Endometrium (tissue), 2 donors: ENCODE data around the gene SLC52A1.
A peak's percentile ranks its signal among the peaks of the same experiment; 100 is the strongest.
"Not testable (repeated sequence)": the region's sequence is repeated elsewhere in the genome, so short reads cannot be mapped to it uniquely, and the experiment has no call there.

ENCODE experiments used
- FAIRE-seq: peaks from 2 replicates; lab custom pipeline; 2012; peaks lifted over from hg19 to GRCh38; lab: Jason Lieb, UNC
- donor health status: control.
- donor health status: control.

The SLC52A1 gene

GRCh38 chr17:5035315-5035714 lies at the start of gene SLC52A1:
TSS of gene SLC52A1 (minus strand) at chr17:5035426. CDS start at chr17:5034606, 820 bp downstream.
- no peak for FAIRE-seq

DNA sequence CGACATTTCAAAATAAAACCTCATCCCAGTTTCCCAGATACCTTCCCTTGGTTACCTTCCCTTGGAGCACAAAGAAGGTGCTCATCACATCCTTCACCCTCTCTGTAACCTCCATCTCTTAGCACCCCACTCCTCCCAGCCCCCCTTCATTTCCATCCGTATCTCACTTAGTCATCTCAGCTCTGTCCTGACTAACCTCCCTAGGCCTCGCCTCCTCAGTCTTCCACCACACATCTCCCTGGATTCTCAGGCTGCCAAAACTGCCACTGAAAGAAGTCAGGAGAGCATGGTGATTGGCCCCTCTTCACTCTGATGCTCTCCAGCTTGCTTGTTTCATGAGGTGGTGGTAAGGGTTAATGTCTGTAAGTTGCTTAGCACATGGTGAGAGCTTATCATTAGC lies 45.4 kb upstream of the SLC52A1 start:
- no peak for FAIRE-seq

DNA sequence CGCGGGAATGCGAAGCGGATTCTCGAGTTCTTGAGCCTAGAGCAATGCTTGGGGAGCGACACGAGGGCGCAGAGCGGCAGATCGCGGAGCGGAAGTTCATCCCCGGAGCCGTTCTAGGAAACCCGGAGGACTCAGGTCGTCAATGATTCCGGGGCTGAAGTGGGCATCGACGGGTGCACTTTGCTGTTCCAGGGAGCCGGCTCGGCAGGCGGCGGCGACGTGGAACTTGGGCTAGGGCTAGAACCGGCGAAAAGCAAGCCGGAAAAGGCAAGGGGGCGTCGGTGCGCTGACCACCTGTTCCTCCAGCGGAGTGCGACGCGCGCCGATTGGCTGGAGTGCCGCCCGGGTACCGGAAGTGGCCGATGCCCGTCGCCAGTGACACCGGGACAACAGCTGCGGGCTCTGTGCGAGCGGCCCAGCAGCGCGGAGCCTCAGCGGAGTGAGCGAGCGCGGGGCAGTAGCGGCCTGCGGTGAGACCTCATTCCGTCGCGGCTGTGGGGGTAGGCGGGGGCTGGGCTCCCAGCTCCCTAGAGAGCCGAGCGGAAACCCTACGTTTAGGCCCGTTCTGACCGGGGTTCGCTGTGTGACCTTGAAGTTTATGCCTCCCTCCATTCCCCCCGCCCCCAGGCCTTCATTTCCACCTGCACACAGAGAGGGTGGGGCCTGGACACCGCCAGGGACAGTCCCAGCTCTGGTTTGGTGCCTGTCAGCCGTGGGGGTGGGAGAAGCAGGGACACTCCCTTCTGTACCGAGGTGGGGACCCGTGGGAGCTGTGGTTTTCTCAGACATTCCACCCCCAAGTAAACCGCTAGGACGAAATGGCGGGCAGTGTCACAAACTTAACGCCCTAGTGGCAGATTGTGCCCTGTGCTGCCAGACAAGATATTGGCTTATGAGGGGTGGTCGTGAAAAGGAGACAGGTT lies 43.1 kb upstream of the SLC52A1 start, which contains the start of gene ZFP3:
ZFP3 (plus strand) TSS at position 362 of the 923 bp plus-strand sequence. CDS start 13,038 bp downstream, outside the sequence.
- FAIRE-seq = no peak

DNA sequence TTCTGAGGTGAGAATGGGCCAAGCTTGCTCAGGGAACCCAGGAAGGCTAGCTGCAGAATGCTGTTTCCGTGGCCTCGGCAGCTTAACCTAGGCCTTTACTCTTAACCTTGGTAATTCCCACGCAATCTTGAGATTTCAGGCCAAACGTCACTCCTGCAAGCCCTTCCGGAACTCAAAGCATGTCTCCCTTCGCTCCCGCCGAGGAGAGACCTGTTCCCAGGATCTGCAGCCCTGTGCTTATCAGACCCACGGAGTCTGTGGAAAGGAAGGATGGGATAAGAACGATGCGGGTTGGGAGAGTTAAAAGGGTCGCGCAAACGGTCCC lies 42.5 kb upstream of the SLC52A1 start:
- FAIRE-seq = no peak

GRCh38 chr17:5077275-5077674 lies 42.0 kb upstream of the SLC52A1 start:
- FAIRE-seq = not testable (repeated sequence)

DNA sequence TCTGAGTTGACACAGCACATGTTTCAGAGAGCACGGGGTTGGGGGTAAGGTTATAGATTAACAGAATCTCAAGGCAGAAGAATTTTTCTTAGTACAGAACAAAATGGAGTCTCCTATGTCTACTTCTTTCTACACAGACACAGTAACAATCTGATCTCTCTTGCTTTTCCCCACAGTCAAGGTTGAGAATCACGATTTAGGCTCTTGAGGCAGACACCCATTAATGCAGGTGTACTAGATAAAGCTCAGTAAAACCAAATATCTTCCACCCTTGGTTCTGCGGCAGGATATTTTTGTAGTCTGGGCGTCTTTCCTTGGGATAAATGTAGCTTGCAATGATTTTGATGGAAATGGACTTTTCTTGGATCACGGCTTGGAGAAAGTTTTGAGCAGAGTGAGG lies 40.2 kb upstream of the SLC52A1 start:
- not testable (repeated sequence) for FAIRE-seq

DNA sequence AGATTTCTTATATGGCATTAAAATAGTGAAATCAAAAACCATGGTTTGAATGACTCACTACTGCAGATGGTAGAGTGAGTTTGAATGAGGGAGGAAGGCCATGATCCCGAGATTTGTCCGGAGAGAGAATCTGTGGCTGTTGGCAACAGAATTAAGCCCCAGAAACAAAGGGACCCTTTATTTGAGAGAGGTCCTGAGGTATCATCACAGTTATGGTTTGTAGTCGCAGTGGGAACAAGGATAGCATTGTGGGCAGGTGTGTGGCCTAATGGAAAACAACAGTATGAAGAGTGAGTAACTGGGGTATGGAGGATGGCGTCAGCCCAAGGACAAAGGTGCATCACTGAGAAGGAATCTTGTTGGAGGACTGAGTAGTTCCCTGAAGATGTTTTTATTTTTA lies 34.5 kb upstream of the SLC52A1 start:
- FAIRE-seq = no peak

DNA sequence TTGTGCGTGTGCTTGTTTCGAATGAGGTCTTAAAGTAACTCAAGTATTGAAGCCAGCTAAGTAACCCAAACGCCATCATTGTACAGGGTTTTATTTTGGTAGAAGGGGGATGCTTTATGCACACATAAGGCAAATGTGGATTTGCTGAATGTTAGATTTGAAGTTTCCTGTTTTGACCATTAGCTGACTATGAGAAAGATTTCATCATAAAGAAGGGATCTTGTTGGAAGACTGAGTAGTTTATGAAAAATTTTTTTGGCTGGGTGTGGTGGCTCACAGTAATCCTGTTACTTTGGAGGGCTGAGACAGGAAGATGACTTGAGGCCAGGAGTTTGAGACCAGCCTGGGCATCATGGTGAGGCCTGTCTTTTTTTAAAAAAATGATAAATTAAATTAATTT lies 33.0 kb upstream of the SLC52A1 start:
- FAIRE-seq = no peak

- FAIRE-seq = no peak
Observed at GRCh38 chr17:5065227-5065744, 30.1 kb upstream of the SLC52A1 start.

DNA sequence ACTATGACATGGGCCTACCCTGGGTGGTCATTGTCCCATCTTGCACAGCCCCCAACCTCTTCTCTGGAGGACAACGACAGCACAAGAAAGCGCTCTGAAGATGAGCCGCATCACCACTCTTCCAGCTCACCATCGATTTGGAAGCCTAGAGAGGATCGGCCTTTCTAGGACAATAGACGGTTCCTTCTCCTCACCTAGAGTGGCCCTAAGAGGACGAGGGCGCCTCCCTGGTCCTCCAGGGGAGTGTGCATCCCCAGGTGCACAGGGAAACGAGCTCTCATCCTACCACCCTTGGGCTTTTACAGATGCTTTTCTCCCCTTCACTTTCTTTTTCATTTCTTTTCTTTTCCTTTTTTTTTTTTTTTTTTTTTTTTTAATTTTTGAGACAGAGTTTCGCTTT lies 20.3 kb upstream of the SLC52A1 start:
- no peak for FAIRE-seq

DNA sequence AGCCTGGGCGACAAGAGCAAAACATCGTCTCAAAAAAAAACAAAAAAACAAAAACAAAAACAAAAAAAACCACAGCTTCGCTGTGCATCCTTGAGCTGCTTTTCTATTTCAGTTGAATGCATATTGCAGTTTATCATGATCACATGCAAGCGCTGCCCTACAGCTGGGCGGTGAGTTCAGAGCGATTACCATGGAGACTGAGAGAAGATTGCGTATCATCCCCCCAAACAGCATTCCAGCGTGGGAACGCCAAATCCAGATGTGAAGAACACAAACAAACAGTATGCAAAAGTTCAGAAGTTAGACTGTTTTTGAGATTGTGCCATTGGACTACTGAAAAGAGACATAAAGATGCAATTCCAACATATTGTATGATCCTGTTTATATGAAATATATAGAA lies 15.1 kb upstream of the SLC52A1 start:
- peak; percentile 99 for FAIRE-seq

DNA sequence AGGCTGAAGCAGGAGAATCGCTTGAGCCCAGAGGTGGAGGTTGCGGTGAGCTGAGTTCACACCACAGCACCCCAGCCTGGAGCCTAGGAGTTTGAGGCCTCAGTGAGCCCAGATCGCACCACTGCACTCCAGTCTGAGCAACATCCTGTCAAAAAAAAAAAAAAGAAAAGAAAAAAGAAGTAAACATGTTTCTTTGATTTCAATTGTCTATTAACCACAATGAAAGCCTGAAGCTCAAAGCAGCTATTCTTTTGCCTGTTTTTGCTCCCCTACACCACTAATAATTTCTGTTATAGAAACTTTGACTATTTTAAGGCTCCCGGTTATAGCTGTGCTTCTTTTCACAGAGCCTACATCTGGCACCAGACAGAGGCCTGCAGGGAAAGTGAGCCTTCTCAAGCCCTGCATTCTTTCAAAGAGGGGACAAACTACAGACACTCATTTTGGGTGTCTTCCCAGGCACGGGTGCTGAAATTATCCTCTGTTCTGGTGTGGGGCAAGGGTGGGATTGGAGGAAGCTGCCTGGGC lies 14.2 kb upstream of the SLC52A1 start:
- FAIRE-seq = peak; percentile 81

DNA sequence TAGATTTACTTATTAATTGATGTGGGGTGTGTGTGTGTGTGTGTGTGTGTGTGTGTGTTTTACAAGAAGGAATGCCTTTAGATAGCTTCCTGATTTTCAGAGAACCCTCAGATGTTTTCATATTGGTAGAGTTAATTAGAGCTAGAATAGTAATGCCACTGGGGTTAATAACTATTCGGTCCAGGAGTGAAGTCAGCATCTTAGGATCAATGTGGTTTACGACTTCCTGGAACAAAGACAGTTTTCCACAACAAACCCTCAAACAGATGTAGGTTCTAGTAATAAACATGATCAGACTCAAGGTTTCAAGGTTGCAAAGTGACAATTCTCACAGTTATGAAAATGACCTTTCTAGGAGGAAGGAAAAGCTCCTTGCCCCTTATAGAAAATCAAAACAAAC lies 12.2 kb upstream of the SLC52A1 start:
- FAIRE-seq = peak; percentile 93

DNA sequence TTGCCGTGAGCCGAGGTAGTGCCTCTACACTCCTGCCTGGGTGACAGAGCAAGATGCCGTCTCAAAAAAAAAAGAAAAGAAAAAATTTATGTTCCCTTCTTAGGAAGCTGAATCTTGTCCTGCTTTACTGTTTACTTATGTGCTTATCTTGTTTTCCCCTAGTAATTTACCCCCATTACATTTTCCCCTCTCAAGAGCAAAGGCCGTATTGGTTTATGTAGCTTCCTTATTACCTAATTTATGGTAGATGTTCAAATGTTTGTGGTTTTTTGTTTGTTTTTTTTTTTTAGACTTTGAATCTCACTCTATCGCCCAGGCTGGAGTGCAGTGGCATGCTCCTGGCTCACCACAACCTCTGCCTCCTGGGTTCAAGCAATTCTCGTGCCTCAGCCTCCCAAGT lies 10.3 kb upstream of the SLC52A1 start:
- FAIRE-seq = no peak

DNA sequence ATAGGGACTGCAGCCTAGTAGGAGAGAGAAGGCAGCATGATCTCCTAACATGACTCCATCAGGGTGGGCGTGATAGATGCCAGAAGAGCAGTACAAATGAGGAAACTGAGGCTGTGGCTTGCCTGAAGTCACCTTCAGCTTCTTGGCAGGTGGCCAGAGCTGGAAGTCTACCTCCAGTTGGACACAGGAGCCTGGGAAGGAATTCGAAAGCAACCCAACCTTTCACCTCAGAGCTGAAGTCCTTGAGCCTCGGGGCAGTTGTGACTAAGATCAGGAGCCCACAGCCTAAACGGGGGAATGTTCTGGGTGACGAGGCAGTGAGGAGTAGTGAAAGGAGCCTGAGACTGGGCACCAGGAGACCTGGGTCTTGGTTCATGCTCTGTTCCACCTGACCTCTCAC lies 9.4 kb upstream of the SLC52A1 start:
- no peak for FAIRE-seq

DNA sequence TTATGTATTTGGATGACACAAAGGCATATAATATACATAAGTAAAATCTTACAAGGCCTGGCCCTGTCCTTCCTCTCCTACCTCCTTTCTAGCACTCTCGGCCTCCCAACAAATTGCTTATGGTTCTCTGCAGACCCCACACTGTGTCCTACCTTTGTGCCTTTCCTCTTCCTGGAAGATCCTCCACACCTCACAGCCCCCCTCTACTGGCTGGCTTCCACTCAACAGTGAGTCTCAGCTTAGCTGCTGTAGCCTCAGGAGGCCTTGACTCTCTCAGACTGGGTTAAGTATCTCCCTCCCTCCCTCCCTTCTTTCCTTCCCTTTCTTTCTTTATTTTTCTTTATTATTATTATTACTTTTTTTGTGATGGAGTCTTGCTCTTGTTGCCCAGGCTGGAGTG lies 8.3 kb upstream of the SLC52A1 start:
- no peak for FAIRE-seq

DNA sequence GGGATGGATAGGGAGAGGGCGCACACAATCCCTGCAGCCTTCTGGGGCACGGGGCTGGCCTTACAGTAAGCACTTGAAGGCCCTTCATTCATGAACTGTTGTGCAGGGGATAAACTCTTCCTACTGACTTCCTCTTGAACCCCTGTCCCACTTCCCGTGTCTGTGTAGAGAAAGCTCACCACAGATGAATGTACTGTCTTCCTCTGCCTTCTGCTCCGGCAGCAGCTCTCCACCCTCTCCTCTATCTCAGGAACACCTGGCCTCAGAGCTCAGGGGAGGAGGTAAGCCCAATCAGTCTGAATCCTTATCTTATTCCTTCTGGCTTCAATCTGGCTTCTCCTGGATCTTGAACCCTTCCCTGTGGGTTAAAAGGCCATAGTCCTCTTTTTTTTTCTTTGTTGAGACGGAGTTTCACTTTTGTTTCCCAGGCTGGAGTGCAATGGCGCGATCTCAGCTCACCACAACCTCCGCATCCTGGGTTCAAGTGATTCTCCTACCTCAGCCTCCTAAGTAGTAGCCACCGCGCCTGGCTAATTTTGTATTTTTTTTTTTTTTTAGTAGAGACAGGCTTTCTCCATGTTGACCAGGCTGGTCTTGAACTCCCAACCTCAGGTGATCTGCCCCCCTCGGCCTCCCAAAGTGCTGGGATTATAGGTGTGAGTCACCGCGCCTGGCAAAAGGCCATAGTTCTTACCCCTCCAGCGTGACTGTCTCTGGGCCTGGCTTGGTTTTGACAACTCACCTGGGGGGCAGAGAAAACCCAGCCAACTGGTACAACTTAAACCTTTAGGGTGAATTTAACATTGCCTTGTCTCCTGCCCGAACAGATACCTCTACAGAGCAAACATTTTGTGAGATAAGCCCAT lies 7.2 kb upstream of the SLC52A1 start:
- FAIRE-seq = no peak

DNA sequence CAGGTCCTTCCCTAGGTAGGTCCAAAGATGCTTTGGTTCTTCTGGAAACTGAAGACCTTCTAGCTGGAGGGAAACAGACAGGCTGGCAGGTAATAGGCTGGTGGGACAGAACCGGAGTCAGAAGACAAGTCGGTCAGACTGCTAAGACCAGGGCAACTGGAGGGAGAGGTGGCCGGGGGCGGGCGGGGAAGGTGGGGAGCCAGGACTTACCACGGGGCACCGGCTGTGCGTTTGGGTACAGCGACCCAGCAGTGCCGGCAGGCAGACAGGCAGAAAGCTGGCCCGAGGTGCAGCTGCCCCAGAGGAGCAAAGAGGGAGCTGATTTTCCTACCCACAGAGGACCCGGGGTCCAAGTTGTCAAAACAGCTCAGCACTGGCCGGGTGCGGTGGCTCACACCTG lies 575 bp downstream of the SLC52A1 start:
- FAIRE-seq = no peak

- FAIRE-seq = no peak
Observed at GRCh38 chr17:5034063-5034462, 1.2 kb downstream of the SLC52A1 start.

DNA sequence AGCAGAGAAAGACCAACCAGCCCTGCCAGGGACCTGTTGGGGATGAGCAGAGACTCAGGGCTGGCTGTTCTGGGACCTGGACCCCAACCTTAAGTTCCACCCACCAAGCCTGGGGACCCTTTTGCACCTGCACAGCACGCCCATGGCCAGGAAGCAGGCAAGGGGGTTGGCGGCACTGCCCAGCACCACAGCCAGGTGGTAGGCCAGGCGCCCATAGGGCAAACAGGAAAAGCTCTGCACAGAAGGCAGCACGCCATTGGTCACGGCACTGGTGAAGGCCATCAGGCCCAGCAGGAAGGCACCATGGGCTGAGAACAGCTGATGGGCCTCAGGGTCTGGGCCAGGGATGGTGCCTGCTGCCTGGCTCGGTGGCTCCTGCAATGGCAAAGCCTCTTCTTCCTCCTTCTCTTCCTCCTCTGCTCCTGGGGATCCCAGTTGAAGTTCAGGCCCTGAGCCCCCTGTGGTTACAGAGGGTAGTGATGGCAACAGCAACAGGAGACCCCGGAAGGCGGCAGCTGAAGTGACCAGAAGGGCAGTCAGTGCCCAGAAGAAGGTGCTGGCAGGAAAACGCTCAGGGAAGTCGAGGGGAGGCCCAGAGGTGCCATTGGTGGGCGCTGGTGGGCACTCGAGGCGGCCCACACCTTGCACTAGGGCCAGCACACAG lies 1.7 kb downstream of the SLC52A1 start:
- FAIRE-seq = no peak

DNA sequence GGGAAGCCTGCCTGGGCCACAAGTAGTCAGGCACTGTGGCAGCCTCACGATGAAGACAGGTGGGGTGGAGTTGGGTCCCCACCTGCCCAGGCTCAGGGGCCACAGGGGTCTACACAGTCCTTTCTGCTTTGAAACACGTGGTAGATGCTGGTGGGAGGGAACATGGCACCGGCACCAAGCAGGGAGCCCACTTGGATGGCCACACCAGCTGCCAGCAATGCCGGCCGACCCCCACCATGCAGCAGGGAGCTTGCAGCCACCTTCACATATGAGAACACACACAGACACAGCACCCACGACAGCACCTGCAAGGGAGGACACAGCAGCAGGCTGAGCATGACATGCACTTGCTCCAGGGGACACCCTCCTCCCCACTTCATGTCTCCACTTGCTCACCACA lies 2.4 kb downstream of the SLC52A1 start:
- no peak for FAIRE-seq
